B cell (primary cell): ENCODE results near the gene SLC38A10.

Experiments used
- EZH2 ChIP-seq: IDR thresholded peaks from 2 replicates; pipeline ENCODE4 v1.6.1; 2012; ENCODE audit warnings: borderline replicate concordance, low read depth, mild to moderate bottlenecking, moderate library complexity, low read length; ENCODE audit not compliant: insufficient read depth, poor library complexity, severe bottlenecking
- TF ChIP-seq, protein P1 (sequence below): fragments of 200-600 bp; IDR thresholded peaks from one replicate; pipeline ENCODE4 v1.8.0; 2022; ENCODE audit warnings: antibody characterized with exemption, mild to moderate bottlenecking

DNA sequence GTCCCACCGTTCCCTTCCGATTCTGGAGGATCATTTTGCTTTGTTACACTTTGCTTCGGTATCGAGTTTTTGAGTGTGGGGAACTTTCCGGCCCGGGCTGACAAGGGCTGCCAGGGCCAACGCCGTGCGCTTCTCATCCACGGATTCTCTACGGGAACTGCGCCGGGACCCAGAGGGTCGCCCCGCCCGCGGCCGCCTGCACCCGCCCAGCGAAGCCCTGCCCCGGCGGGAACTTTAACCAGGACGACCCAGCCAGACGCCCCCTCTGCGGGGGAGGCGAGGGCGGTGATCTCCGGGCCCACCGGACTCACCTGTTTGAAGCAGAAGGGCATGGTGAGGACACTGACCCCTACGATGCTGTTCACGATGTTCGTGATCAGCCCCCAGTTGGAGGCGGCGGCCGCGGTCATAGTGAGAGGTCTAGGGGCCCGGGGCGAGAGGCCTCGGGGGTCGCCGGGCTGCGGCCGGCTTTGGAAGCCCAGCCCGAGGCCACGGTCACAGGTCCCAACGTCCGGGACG, 536 bp downstream of the SLC38A10 start:
- TF ChIP-seq, protein P1, sequence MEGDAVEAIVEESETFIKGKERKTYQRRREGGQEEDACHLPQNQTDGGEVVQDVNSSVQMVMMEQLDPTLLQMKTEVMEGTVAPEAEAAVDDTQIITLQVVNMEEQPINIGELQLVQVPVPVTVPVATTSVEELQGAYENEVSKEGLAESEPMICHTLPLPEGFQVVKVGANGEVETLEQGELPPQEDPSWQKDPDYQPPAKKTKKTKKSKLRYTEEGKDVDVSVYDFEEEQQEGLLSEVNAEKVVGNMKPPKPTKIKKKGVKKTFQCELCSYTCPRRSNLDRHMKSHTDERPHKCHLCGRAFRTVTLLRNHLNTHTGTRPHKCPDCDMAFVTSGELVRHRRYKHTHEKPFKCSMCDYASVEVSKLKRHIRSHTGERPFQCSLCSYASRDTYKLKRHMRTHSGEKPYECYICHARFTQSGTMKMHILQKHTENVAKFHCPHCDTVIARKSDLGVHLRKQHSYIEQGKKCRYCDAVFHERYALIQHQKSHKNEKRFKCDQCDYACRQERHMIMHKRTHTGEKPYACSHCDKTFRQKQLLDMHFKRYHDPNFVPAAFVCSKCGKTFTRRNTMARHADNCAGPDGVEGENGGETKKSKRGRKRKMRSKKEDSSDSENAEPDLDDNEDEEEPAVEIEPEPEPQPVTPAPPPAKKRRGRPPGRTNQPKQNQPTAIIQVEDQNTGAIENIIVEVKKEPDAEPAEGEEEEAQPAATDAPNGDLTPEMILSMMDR: no peak
- TF ChIP-seq EZH2: no peak
